A673 (cell line): ENCODE data around the gene CFAP73. TPM values are rescaled to one million over a fixed set of nuclear protein-coding genes. Genes with fewer than 3 reads are reported as not detected.

Experiments
- BruUV-seq: library from RNA; stranded (reverse); fragments of 400-500 nt; replicated peaks from 2 replicates; lab custom pipeline; 2021; lab: Mats Ljungman, UMichigan
- CTCF ChIA-PET: fragments of 300-600 bp; sonication (Branson Sonifier 250); formaldehyde crosslinking; loops from one replicate; lab custom pipeline; 2022; ENCODE audit warnings: antibody characterized with exemption; lab: Charles Lee
- POLR2A ChIA-PET: fragments of 300-600 bp; sonication (Branson Sonifier 250); formaldehyde crosslinking; loops from one replicate; lab custom pipeline; 2022; ENCODE audit warnings: antibody characterized with exemption; ENCODE audit not compliant: low non-redundant PET; lab: Charles Lee
- DNase-seq: peaks from one replicate; pipeline ENCODE4 v3.0.0-alpha.2; 2015; ENCODE audit warnings: low spot score
- H3K27ac ChIP-seq: fragments of 200-600 bp; sonication (generic); 2 replicates; pipeline ENCODE4 v1.5.1; 2016; ENCODE audit warnings: mixed run types, low read depth, mild to moderate bottlenecking, mixed read lengths, antibody characterized with exemption, low read length; ENCODE audit not compliant: poor library complexity, severe bottlenecking
- H3K27me3 ChIP-seq: fragments of 200-600 bp; sonication (generic); replicated peaks from 2 replicates; pipeline ENCODE4 v1.6.1; 2017; ENCODE audit warnings: mixed run types, low read depth, mild to moderate bottlenecking, mixed read lengths, antibody characterized with exemption, low read length; ENCODE audit not compliant: insufficient read depth, poor library complexity
- H3K36me3 ChIP-seq: fragments of 200-600 bp; sonication (generic); 2 replicates; pipeline ENCODE4 v1.6.1; 2016; ENCODE audit warnings: mixed run types, mild to moderate bottlenecking, mixed read lengths, antibody characterized with exemption, low read length; ENCODE audit not compliant: insufficient read depth, poor library complexity, severe bottlenecking
- H3K4me1 ChIP-seq: fragments of 200-600 bp; sonication (generic); 2 replicates; pipeline ENCODE4 v1.6.1; 2017; ENCODE audit warnings: mixed run types, mild to moderate bottlenecking, mixed read lengths, antibody characterized with exemption, low read length; ENCODE audit not compliant: insufficient read depth, poor library complexity, severe bottlenecking
- H3K4me3 ChIP-seq: fragments of 200-600 bp; sonication (generic); 2 replicates; pipeline ENCODE4 v1.5.1; 2016; ENCODE audit warnings: low read depth, mixed run types, mild to moderate bottlenecking, mixed read lengths, low read length; ENCODE audit not compliant: poor library complexity, severe bottlenecking
- H3K9me3 ChIP-seq: fragments of 200-600 bp; sonication (generic); 2 replicates; pipeline ENCODE4 v1.6.1; 2016; ENCODE audit warnings: mixed run types, low read depth, mild to moderate bottlenecking, mixed read lengths, antibody characterized with exemption, low read length; ENCODE audit not compliant: poor library complexity, severe bottlenecking
- CTCF ChIP-seq: fragments of 300-800, 200-600 bp; sonication (generic); conservative IDR thresholded peaks from 2 replicates; pipeline ENCODE4 v1.5.1; 2017; ENCODE audit warnings: low read depth, mild to moderate bottlenecking, antibody characterized with exemption, low read length, moderate library complexity, mixed read lengths
- EZH2 ChIP-seq: fragments of 200-600 bp; sonication (generic); IDR thresholded peaks from 2 replicates; pipeline ENCODE4 v1.6.1; 2017; ENCODE audit warnings: borderline replicate concordance, low read depth, mild to moderate bottlenecking, mixed read lengths, antibody characterized with exemption, low read length; ENCODE audit not compliant: poor library complexity, severe bottlenecking
- intact Hi-C: fragments of 100-400 bp; cut with micrococcal nuclease; formaldehyde crosslinking; loops from one replicate; pipeline ENCODE4 v1.10.0; 2022; ENCODE audit not compliant: unreplicated experiment
- total RNA-seq: library from RNA; stranded (reverse); gene quantifications from 2 replicates; pipeline ENCODE4 v1.2.3, GENCODE V29; 2021

The CFAP73 gene
- total RNA-seq, 1 experiment from 2014 or later: not detected

- Histone ChIP-seq H3K27me3 (no peaks in the 10 kb centered on the region), H3K4me3 (no peak overlapping the region), H3K9me3 (no peaks in the 10 kb centered on the region), H3K36me3 (no peaks in the 10 kb centered on the region), H3K27ac (no peak overlapping the region), H3K4me1 (peaks cover 6% of the 10 kb centered on the region)
- TF ChIP-seq EZH2: no peak
- no peak for TF ChIP-seq CTCF
- CTCF ChIA-PET: interaction anchor here (0.5 kb wide), 1 partner anchor 1189 kb away, joined by 6 read pairs; no protein-coding TSS in a partner anchor
- intact Hi-C loops: no loop called here
- no TSS peak for BruUV-seq
- POLR2A ChIA-PET: no interaction called here
- no peak for DNase-seq
Measured at GRCh38 chr12:113134071-113134470, 15.5 kb upstream of the CFAP73 start.

- TF ChIP-seq EZH2 (no peak), CTCF (no peak)
- CTCF ChIA-PET: interaction anchor here (1.4 kb wide), 1 partner anchor 141 kb away, joined by 4 read pairs; no protein-coding TSS in a partner anchor
- H3K27ac ChIP-seq: no peak overlapping the region
- no peaks in the 10 kb centered on the region for H3K36me3 ChIP-seq
- no peak for DNase-seq
- H3K4me1 ChIP-seq: peaks cover 6% of the 10 kb centered on the region
- intact Hi-C loops: no loop called here
- no TSS peak for BruUV-seq
- no peak overlapping the region for H3K4me3 ChIP-seq
- H3K27me3 ChIP-seq: no peaks in the 10 kb centered on the region
- H3K9me3 ChIP-seq: no peaks in the 10 kb centered on the region
- POLR2A ChIA-PET: no interaction called here
Measured at GRCh38 chr12:113134521-113134951, 15.0 kb upstream of the CFAP73 start.

- intact Hi-C loops: no loop called here
- ChIA-PET CTCF (interaction anchor here (0.6 to 1.4 kb wide), 3 partner anchors 16 to 142 kb away, joined by 4 read pairs; no protein-coding TSS in a partner anchor), POLR2A (no interaction called here)
- peaks cover 6% of the 10 kb centered on the region for H3K4me1 ChIP-seq
- no peak within 1 kb of the TSS for H3K27ac ChIP-seq
- H3K9me3 ChIP-seq: no peaks in the 10 kb centered on the region
- peak within 1 kb of the TSS; percentile 35 for H3K4me3 ChIP-seq
- no peaks in the 10 kb centered on the region for H3K27me3 ChIP-seq
- no TSS peak for BruUV-seq
- DNase-seq: peak; percentile 44
- H3K36me3 ChIP-seq: no peaks in the 10 kb centered on the region
- peak; percentile 64 for TF ChIP-seq CTCF
- TF ChIP-seq EZH2: no peak
Measured at GRCh38 chr12:113135178-113136127, 14.1 kb upstream of the CFAP73 start, which contains the start of gene RASAL1. TSS of gene RASAL1 (minus strand) at chr12:113135761. CDS start at chr12:113135462, 299 bp downstream.
